HEK293 (cell line): Measurements from ENCODE around the gene AK5.

ENCODE experiments used
- CTCF ChIA-PET: fragments of 350-600 bp; formaldehyde crosslinking; extraction: SDS; loops from one replicate; lab custom pipeline; 2021; ENCODE audit warnings: antibody characterized with exemption; lab: Yijun Ruan, JAX
- POLR2A ChIA-PET: fragments of 300-600 bp; formaldehyde crosslinking; extraction: SDS; loops from one replicate; lab custom pipeline; 2020; ENCODE audit warnings: antibody characterized with exemption, inconsistent platforms; lab: Yijun Ruan, JAX
- H3K27ac ChIP-seq: fragments of 200-500 bp; sonication (Bioruptor generic); 2 replicates; pipeline ENCODE4 v1.5.1; 2014; ENCODE audit warnings: low read depth, low read length, control low read depth, inconsistent platforms; ENCODE audit errors: extremely low read depth
- H3K36me3 ChIP-seq, 2 experiments: fragments of 200-500 bp in 1 of 2; sonication (Bioruptor generic) in 1 of 2; 1 replicate in 1 of 2; 2 replicates in 1 of 2; pipeline ENCODE4 v1.5.1; 2014 to 2017; ENCODE audit warnings: inconsistent platforms in 2 of 2, low read length in 2 of 2; ENCODE audit not compliant: control insufficient read depth in 2 of 2, insufficient read depth in 1 of 2
- H3K4me1 ChIP-seq: fragments of 200-500 bp; sonication (Bioruptor generic); 2 replicates; pipeline ENCODE4 v1.5.1; 2014; ENCODE audit warnings: mild to moderate bottlenecking, low read length, inconsistent platforms; ENCODE audit not compliant: control insufficient read depth, insufficient read depth
- H3K4me3 ChIP-seq: 2 replicates; pipeline ENCODE4 v1.5.1; 2011; ENCODE audit warnings: low read depth, mild to moderate bottlenecking, control low read depth, low read length, moderate library complexity
- H3K9me3 ChIP-seq: fragments of 200-500 bp; sonication (Bioruptor generic); 2 replicates; pipeline ENCODE4 v1.5.1; 2014; ENCODE audit warnings: low read depth, low read length, inconsistent platforms; ENCODE audit not compliant: control insufficient read depth, insufficient read depth
- IKZF3 ChIP-seq: fragments of 450-650 bp; IDR thresholded peaks from 2 replicates; pipeline ENCODE4 v1.5.0; 2018; ENCODE audit warnings: missing biosample characterization, mild to moderate bottlenecking, missing genetic modification characterization, moderate library complexity
- KLF10 ChIP-seq: fragments of 450-650 bp; IDR thresholded peaks from 2 replicates; pipeline ENCODE4 v1.5.1; 2018; ENCODE audit warnings: missing biosample characterization, mild to moderate bottlenecking, missing genetic modification characterization
- TRIM28 ChIP-seq: IDR thresholded peaks from 2 replicates; pipeline ENCODE4 v1.6.1; 2011; ENCODE audit warnings: low read length, control low read depth, borderline replicate concordance
- ZBTB21 ChIP-seq: fragments of 450-650 bp; formaldehyde crosslinking; IDR thresholded peaks from 2 replicates; pipeline ENCODE4 v1.5.1; 2017; ENCODE audit warnings: missing biosample characterization, missing genetic modification characterization
- ZNF132 ChIP-seq: fragments of 450-650 bp; formaldehyde crosslinking; IDR thresholded peaks from 2 replicates; pipeline ENCODE4 v1.5.1; 2017; ENCODE audit warnings: missing biosample characterization, missing genetic modification characterization, borderline replicate concordance
- ZNF148 ChIP-seq: fragments of 450-650 bp; formaldehyde crosslinking; IDR thresholded peaks from 2 replicates; pipeline ENCODE4 v1.5.0; 2017; ENCODE audit warnings: missing biosample characterization, missing genetic modification characterization, borderline replicate concordance
- ZNF292 ChIP-seq: fragments of 450-650 bp; formaldehyde crosslinking; IDR thresholded peaks from 2 replicates; pipeline ENCODE4 v1.5.1; 2016; ENCODE audit warnings: low read depth, missing biosample characterization, missing genetic modification characterization, borderline replicate concordance
- ZNF324 ChIP-seq: fragments of 450-650 bp; formaldehyde crosslinking; IDR thresholded peaks from 2 replicates; pipeline ENCODE4 v1.5.1; 2016; ENCODE audit warnings: missing biosample characterization, missing genetic modification characterization
- ZNF521 ChIP-seq: fragments of 450-650 bp; formaldehyde crosslinking; IDR thresholded peaks from 2 replicates; pipeline ENCODE4 v1.5.1; 2017; ENCODE audit warnings: missing biosample characterization, mild to moderate bottlenecking, missing genetic modification characterization
- ZNF596 ChIP-seq: fragments of 450-650 bp; IDR thresholded peaks from 2 replicates; pipeline ENCODE4 v1.5.0; 2018; ENCODE audit warnings: missing biosample characterization, mild to moderate bottlenecking, missing genetic modification characterization, moderate library complexity
- ZNF600 ChIP-seq: fragments of 450-650 bp; formaldehyde crosslinking; IDR thresholded peaks from 2 replicates; pipeline ENCODE4 v1.5.1; 2016; ENCODE audit warnings: missing biosample characterization, missing genetic modification characterization
- ZNF624 ChIP-seq: fragments of 450-650 bp; formaldehyde crosslinking; IDR thresholded peaks from 2 replicates; pipeline ENCODE4 v1.5.1; 2017; ENCODE audit warnings: missing biosample characterization, missing genetic modification characterization
- ZNF792 ChIP-seq: fragments of 450-650 bp; formaldehyde crosslinking; IDR thresholded peaks from 2 replicates; pipeline ENCODE4 v1.5.1; 2016; ENCODE audit warnings: missing biosample characterization, missing genetic modification characterization
- TF ChIP-seq, protein P1 (sequence below): fragments of 450-650 bp; formaldehyde crosslinking; IDR thresholded peaks from 2 replicates; pipeline ENCODE4 v1.5.1; 2017; ENCODE audit warnings: missing biosample characterization, missing genetic modification characterization
- TF ChIP-seq, protein P2 (sequence below): fragments of 450-650 bp; formaldehyde crosslinking; IDR thresholded peaks from 2 replicates; pipeline ENCODE4 v1.5.1; 2016; ENCODE audit warnings: missing biosample characterization, missing genetic modification characterization
- TF ChIP-seq, protein P3 (sequence below): fragments of 450-650 bp; formaldehyde crosslinking; IDR thresholded peaks from 2 replicates; pipeline ENCODE4 v1.5.1; 2016; ENCODE audit warnings: missing biosample characterization, missing genetic modification characterization

AK5 gene

DNA sequence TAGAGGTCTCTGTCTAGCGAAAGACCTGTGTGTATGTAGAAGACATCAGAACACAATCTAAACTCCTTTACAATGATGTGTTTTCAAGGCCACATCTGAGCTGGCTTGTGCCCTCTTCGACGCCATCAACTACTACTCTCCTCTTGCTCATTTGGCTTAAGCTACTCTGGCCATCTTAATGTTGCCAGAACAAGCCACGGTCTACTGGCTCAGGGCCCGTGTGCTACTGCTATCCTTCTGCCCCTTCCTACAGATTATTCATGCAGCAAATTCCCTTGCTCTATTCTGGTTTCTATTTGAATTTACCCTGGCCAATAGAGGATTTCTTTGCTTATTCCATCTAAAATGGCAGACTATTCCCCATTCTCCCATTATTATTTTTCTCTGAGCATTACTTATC, 278.9 kb downstream of the AK5 start:
- ChIA-PET CTCF (interaction anchor here (0.7 to 0.9 kb wide), 2 partner anchors 16 to 17 kb away, joined by 3 to 6 read pairs; no protein-coding TSS in a partner anchor), POLR2A (no interaction called here)
- Histone ChIP-seq H3K27ac (no peak overlapping the region), H3K4me3 (no peak overlapping the region), H3K36me3 (peaks cover 12 to 18% of the 10 kb centered on the region in 2 experiments; a peak in 2 of 3 replicates), H3K9me3 (no peaks in the 10 kb centered on the region), H3K4me1 (no peaks in the 10 kb centered on the region)
- TF ChIP-seq ZNF292 (tag by site-specific recombination) (no peak), TRIM28 (no peak), ZNF596 (tag by site-specific recombination) (no peak), KLF10 (tag by site-specific recombination) (no peak), ZNF324 (tag by site-specific recombination) (no peak), ZBTB21 (tag by site-specific recombination) (no peak), IKZF3 (tag by site-specific recombination) (no peak), ZNF600 (no peak), ZNF132 (no peak), ZNF521 (no peak), ZNF624 (tag by site-specific recombination) (no peak), ZNF792 (tag by site-specific recombination) (no peak), ZNF148 (tag by site-specific recombination) (no peak)
- TF ChIP-seq, protein P1, sequence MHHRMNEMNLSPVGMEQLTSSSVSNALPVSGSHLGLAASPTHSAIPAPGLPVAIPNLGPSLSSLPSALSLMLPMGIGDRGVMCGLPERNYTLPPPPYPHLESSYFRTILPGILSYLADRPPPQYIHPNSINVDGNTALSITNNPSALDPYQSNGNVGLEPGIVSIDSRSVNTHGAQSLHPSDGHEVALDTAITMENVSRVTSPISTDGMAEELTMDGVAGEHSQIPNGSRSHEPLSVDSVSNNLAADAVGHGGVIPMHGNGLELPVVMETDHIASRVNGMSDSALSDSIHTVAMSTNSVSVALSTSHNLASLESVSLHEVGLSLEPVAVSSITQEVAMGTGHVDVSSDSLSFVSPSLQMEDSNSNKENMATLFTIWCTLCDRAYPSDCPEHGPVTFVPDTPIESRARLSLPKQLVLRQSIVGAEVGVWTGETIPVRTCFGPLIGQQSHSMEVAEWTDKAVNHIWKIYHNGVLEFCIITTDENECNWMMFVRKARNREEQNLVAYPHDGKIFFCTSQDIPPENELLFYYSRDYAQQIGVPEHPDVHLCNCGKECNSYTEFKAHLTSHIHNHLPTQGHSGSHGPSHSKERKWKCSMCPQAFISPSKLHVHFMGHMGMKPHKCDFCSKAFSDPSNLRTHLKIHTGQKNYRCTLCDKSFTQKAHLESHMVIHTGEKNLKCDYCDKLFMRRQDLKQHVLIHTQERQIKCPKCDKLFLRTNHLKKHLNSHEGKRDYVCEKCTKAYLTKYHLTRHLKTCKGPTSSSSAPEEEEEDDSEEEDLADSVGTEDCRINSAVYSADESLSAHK (tag by site-specific recombination): no peak

DNA sequence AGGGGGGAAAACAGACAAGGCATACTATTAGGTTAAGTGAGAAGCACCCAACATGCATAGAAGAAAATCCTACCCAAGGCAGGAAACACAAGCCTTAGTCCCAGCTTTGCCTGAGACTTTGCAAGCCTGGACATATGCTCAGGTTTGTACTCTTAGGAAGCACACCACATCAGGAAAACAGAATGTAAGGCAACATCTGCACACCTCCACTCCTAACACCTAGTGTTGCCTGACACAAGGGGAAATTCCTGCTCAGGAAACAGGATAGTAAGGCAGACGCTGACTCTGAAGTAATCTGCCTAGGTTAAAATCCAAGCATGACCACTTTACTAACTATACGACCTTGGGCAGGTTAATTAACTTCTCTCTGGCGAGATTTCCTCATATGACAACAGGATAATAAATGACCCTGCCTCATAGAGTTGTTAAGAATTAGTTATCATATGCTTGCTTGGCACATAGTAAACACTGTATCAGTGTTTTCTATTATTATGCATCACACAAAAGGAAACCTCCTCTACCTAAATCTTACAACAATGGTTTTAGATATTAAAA, 280.9 kb downstream of the AK5 start:
- no peaks in the 10 kb centered on the region for H3K9me3 ChIP-seq
- ChIA-PET POLR2A (no interaction called here), CTCF (no interaction called here)
- H3K4me3 ChIP-seq: no peak overlapping the region
- no peak for TF ChIP-seq ZBTB21 (tag by site-specific recombination)
- TF ChIP-seq, protein P2, sequence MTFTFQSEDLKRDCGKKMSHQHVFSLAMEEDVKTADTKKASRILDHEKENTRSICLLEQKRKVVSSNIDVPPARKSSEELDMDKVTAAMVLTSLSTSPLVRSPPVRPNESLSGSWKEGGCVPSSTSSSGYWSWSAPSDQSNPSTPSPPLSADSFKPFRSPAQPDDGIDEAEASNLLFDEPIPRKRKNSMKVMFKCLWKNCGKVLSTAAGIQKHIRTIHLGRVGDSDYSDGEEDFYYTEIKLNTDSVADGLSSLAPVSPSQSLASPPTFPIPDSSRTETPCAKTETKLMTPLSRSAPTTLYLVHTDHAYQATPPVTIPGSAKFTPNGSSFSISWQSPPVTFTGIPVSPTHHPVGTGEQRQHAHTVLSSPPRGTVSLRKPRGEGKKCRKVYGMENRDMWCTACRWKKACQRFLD (tag by site-specific recombination): no peak
- TF ChIP-seq, protein P3, sequence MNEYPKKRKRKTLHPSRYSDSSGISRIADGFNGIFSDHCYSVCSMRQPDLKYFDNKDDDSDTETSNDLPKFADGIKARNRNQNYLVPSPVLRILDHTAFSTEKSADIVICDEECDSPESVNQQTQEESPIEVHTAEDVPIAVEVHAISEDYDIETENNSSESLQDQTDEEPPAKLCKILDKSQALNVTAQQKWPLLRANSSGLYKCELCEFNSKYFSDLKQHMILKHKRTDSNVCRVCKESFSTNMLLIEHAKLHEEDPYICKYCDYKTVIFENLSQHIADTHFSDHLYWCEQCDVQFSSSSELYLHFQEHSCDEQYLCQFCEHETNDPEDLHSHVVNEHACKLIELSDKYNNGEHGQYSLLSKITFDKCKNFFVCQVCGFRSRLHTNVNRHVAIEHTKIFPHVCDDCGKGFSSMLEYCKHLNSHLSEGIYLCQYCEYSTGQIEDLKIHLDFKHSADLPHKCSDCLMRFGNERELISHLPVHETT (tag by site-specific recombination): no peak
- H3K36me3 ChIP-seq: peaks cover 13 to 38% of the 10 kb centered on the region in 2 experiments; a peak in 2 of 3 replicates
- H3K27ac ChIP-seq: no peak overlapping the region
- H3K4me1 ChIP-seq: no peaks in the 10 kb centered on the region
